HEK293T (cell line): ENCODE measurements around the gene CDK5RAP3.
"Not testable (repeated sequence)": the region's sequence is repeated elsewhere in the genome, so short reads cannot be mapped to it uniquely, and the experiment has no call there.

ENCODE experiments used
- CTCF ChIA-PET: fragments of 350-600 bp; formaldehyde crosslinking; extraction: SDS; loops from one replicate; lab custom pipeline; 2021; ENCODE audit warnings: antibody characterized with exemption, inconsistent platforms; lab: Yijun Ruan, JAX
- POLR2A ChIA-PET: fragments of 350-600 bp; formaldehyde crosslinking; extraction: SDS; loops from one replicate; lab custom pipeline; 2020; ENCODE audit warnings: antibody characterized with exemption, inconsistent platforms; lab: Yijun Ruan, JAX
- DNase-seq: peaks from one replicate; pipeline ENCODE4 v3.0.0; 2012; ENCODE audit warnings: mixed read lengths; ENCODE audit errors: extremely low spot score
- ARNT ChIP-seq: fragments of 450-650 bp; IDR thresholded peaks from 2 replicates; pipeline ENCODE4 v1.6.1; 2017; ENCODE audit warnings: mild to moderate bottlenecking
- BHLHE40 ChIP-seq: fragments of 450-650 bp; IDR thresholded peaks from 2 replicates; pipeline ENCODE4 v1.6.1; 2016; ENCODE audit warnings: mild to moderate bottlenecking, moderate library complexity, borderline replicate concordance
- CTBP1 ChIP-seq: fragments of 450-650 bp; IDR thresholded peaks from 2 replicates; pipeline ENCODE4 v1.6.1; 2016; ENCODE audit warnings: borderline replicate concordance
- ELF4 ChIP-seq: fragments of 450-650 bp; IDR thresholded peaks from 2 replicates; pipeline ENCODE4 v1.6.1; 2017; ENCODE audit warnings: antibody characterized with exemption
- FOXA1 ChIP-seq: fragments of 450-650 bp; IDR thresholded peaks from 2 replicates; pipeline ENCODE4 v1.6.1; 2016; ENCODE audit warnings: mild to moderate bottlenecking
- FOXK2 ChIP-seq: fragments of 450-650 bp; IDR thresholded peaks from 2 replicates; pipeline ENCODE4 v1.6.1; 2016; ENCODE audit warnings: mild to moderate bottlenecking
- FOXM1 ChIP-seq: fragments of 450-650 bp; IDR thresholded peaks from 2 replicates; pipeline ENCODE4 v1.6.1; 2017; ENCODE audit warnings: mild to moderate bottlenecking, borderline replicate concordance
- HDGF ChIP-seq: fragments of 450-650 bp; IDR thresholded peaks from 2 replicates; pipeline ENCODE4 v1.6.1; 2017; ENCODE audit warnings: antibody characterized with exemption, borderline replicate concordance
- L3MBTL2 ChIP-seq: fragments of 450-650 bp; conservative IDR thresholded peaks from 2 replicates; pipeline ENCODE4 v1.6.1; 2016; ENCODE audit warnings: mild to moderate bottlenecking
- LEF1 ChIP-seq: fragments of 450-650 bp; IDR thresholded peaks from 2 replicates; pipeline ENCODE4 v1.6.1; 2017; ENCODE audit warnings: mild to moderate bottlenecking, borderline replicate concordance
- NFRKB ChIP-seq: fragments of 450-650 bp; IDR thresholded peaks from 2 replicates; pipeline ENCODE4 v1.6.1; 2016; ENCODE audit warnings: mild to moderate bottlenecking, moderate library complexity
- PKNOX1 ChIP-seq: fragments of 450-650 bp; IDR thresholded peaks from 2 replicates; pipeline ENCODE4 v1.6.1; 2016
- SP1 ChIP-seq: fragments of 450-650 bp; IDR thresholded peaks from 2 replicates; pipeline ENCODE4 v1.6.1; 2017
- SUZ12 ChIP-seq: fragments of 450-650 bp; IDR thresholded peaks from 2 replicates; pipeline ENCODE4 v1.6.1; 2016; ENCODE audit warnings: mild to moderate bottlenecking
- TARDBP ChIP-seq: fragments of 450-650 bp; IDR thresholded peaks from 2 replicates; pipeline ENCODE4 v1.6.1; 2016
- ZNF384 ChIP-seq: fragments of 450-650 bp; IDR thresholded peaks from 2 replicates; pipeline ENCODE4 v1.6.1; 2016

CDK5RAP3 gene

GRCh38 chr17:47998044-47998443, 27.1 kb downstream of the CDK5RAP3 start:
- ChIA-PET CTCF (no interaction called here), POLR2A (no interaction called here)
- no peak for DNase-seq
- no peak for TF ChIP-seq HDGF
- no peak for TF ChIP-seq FOXM1
- TF ChIP-seq ZNF384: no peak
- no peak for TF ChIP-seq L3MBTL2
- TF ChIP-seq TARDBP: no peak
- TF ChIP-seq SP1: no peak
- TF ChIP-seq FOXK2: no peak
- TF ChIP-seq CTBP1: no peak
- TF ChIP-seq ARNT: no peak
- TF ChIP-seq LEF1: no peak

GRCh38 chr17:47999582-47999981, 28.7 kb downstream of the CDK5RAP3 start:
- no peak for DNase-seq
- TF ChIP-seq BHLHE40 (no peak), L3MBTL2 (no peak), ELF4 (no peak), FOXK2 (no peak)
- POLR2A ChIA-PET: interaction anchor here (1.4 kb wide), 1 partner anchor 9 kb away, joined by 4 read pairs; no protein-coding TSS in a partner anchor

GRCh38 chr17:48001197-48001596, 30.3 kb downstream of the CDK5RAP3 start:
- POLR2A ChIA-PET: interaction anchor here (1.2 kb wide), 1 partner anchor 25 kb away, joined by 3 read pairs; no protein-coding TSS in a partner anchor
- no peak for DNase-seq
- TF ChIP-seq HDGF (no peak), ARNT (no peak), ELF4 (no peak), SUZ12 (no peak), BHLHE40 (no peak), FOXA1 (no peak), FOXM1 (no peak), L3MBTL2 (no peak), FOXK2 (no peak)

More at GRCh38 chr17:47999582-47999981, 28.7 kb downstream of the CDK5RAP3 start:
- CTCF ChIA-PET: interaction anchor here (0.7 to 1.1 kb wide), 5 partner anchors 15 to 52 kb away, joined by 3 to 4 read pairs (median 3); partner anchors contain the start of gene CDK5RAP3

GRCh38 chr17:48001657-48002056, 30.7 kb downstream of the CDK5RAP3 start:
- CTCF ChIA-PET, DNase-seq, POLR2A ChIA-PET: not testable (repeated sequence)

More at GRCh38 chr17:48001197-48001596, 30.3 kb downstream of the CDK5RAP3 start:
- CTCF ChIA-PET: no interaction called here

GRCh38 chr17:48002266-48002915, 31.5 kb downstream of the CDK5RAP3 start:
- CTCF ChIA-PET: interaction anchor here (1.1 kb wide), 1 partner anchor 9 kb away, joined by 5 read pairs; no protein-coding TSS in a partner anchor
- POLR2A ChIA-PET: interaction anchor here (1.7 kb wide), 1 partner anchor 10 kb away, joined by 5 read pairs; no protein-coding TSS in a partner anchor
- TF ChIP-seq BHLHE40 (no peak), LEF1 (no peak), FOXM1 (no peak), CTBP1 (no peak), SP1 (no peak), PKNOX1 (no peak), TARDBP (no peak), HDGF (no peak), FOXK2 (no peak), SUZ12 (no peak), L3MBTL2 (no peak), ELF4 (no peak), NFRKB (no peak)
- no peak for DNase-seq

GRCh38 chr17:48002916-48003416, 32.1 kb downstream of the CDK5RAP3 start:
- no peak for DNase-seq
- ChIA-PET CTCF (interaction anchor here (1.1 kb wide), 1 partner anchor 8 kb away, joined by 5 read pairs; no protein-coding TSS in a partner anchor), POLR2A (interaction anchor here (1.7 kb wide), 1 partner anchor 9 kb away, joined by 5 read pairs; no protein-coding TSS in a partner anchor)
- no peak for TF ChIP-seq SP1
- no peak for TF ChIP-seq TARDBP
- TF ChIP-seq ELF4: no peak
- no peak for TF ChIP-seq FOXM1
- no peak for TF ChIP-seq L3MBTL2
- TF ChIP-seq CTBP1: no peak
- TF ChIP-seq ZNF384: no peak
- no peak for TF ChIP-seq FOXA1
- no peak for TF ChIP-seq FOXK2
- TF ChIP-seq SUZ12: no peak
- TF ChIP-seq ARNT: no peak
- no peak for TF ChIP-seq LEF1
- TF ChIP-seq NFRKB: no peak
- TF ChIP-seq BHLHE40: no peak
- no peak for TF ChIP-seq PKNOX1
- TF ChIP-seq HDGF: no peak
